HCT116 (cell line): ENCODE measurements around the gene TTC32. TPM values are rescaled to one million over a fixed set of nuclear protein-coding genes. Genes with fewer than 3 reads are reported as not detected.
A peak's percentile ranks its signal among the peaks of the same experiment; 100 is the strongest.

Experiments used
- ATAC-seq: fragments of 200-7000 bp; cut with Tn5 transposase; 2 replicates; pipeline ENCODE4 v1.9.1; 2020; ENCODE audit warnings: mild to moderate bottlenecking, moderate library complexity
- Bru-seq: library from RNA; stranded (reverse); fragments of 400-500 nt; gene quantifications from one replicate; lab custom pipeline; 2021; lab: Mats Ljungman, UMichigan
- BruChase-seq, 2 experiments: library from RNA; stranded (reverse); fragments of 400-500 nt; gene quantifications; one replicate each; lab custom pipeline; 2021; lab: Mats Ljungman, UMichigan
- BruUV-seq: library from RNA; stranded (reverse); fragments of 400-500 nt; replicated peaks from 2 replicates; lab custom pipeline; 2021; lab: Mats Ljungman, UMichigan
- CTCF ChIA-PET: fragments of 300-600 bp; sonication (Branson Sonifier 250); formaldehyde crosslinking; loops from one replicate; lab custom pipeline; 2021; ENCODE audit warnings: antibody characterized with exemption; lab: Charles Lee
- POLR2A ChIA-PET: fragments of 300-600, 350-600 bp; sonication (Branson Sonifier 250); formaldehyde crosslinking; loops from one replicate; lab custom pipeline; 2021; ENCODE audit warnings: antibody characterized with exemption; lab: Charles Lee
- RAD21 ChIA-PET, 2 experiments: fragments of 300-600 bp; sonication (Branson Sonifier 250); formaldehyde crosslinking; loops; one replicate each; lab custom pipeline; 2023; ENCODE audit warnings: low total read pairs in 2 of 2; ENCODE audit not compliant: uncharacterized antibody in 2 of 2, unreplicated experiment in 2 of 2, low non-redundant PET in 1 of 2; lab: Charles Lee
- DNase-seq: peaks from one replicate; pipeline ENCODE4 v3.0.0-alpha.2; 2010; ENCODE audit warnings: low read depth, low spot score
- H2AFZ ChIP-seq: fragments of 200-600 bp; shearing (Covaris generic), sonication (generic); 2 replicates; pipeline ENCODE4 v1.6.1; 2017; ENCODE audit warnings: low read depth, mixed run types, mixed read lengths, antibody characterized with exemption, low read length; ENCODE audit not compliant: poor library complexity, severe bottlenecking
- H3K27ac ChIP-seq: 2 replicates; pipeline ENCODE4 v1.5.1; 2012; ENCODE audit warnings: low read depth, low read length
- H3K27me3 ChIP-seq: fragments of 200-600 bp; sonication (generic); 2 replicates; pipeline ENCODE4 v1.6.1; 2016; ENCODE audit warnings: mixed run types, low read length, mixed read lengths; ENCODE audit not compliant: insufficient read depth
- H3K36me3 ChIP-seq, 2 experiments: fragments of 200-500 bp in 1 of 2; fragments of 200-600 bp in 1 of 2; sonication (Bioruptor generic) in 1 of 2; sonication (generic) in 1 of 2; 2 replicates each; pipeline versions ENCODE4 v1.5.1 to v1.6.1; 2014 to 2016; ENCODE audit warnings: low read length in 2 of 2, inconsistent platforms in 1 of 2, mixed read lengths in 1 of 2, mixed run types in 1 of 2; ENCODE audit not compliant: insufficient read depth in 2 of 2, control insufficient read depth in 1 of 2
- H3K4me1 ChIP-seq, 2 experiments: fragments of 200-600 bp in 1 of 2; sonication (generic) in 1 of 2; 2 replicates each; pipeline versions ENCODE4 v1.5.1 to v1.6.1; 2012 to 2017; ENCODE audit warnings: low read length in 2 of 2, inconsistent platforms in 1 of 2, mild to moderate bottlenecking in 1 of 2, mixed read lengths in 1 of 2, mixed run types in 1 of 2, moderate library complexity in 1 of 2; ENCODE audit not compliant: insufficient read depth in 2 of 2, control insufficient read depth in 1 of 2
- H3K4me2 ChIP-seq: fragments of 200-600 bp; sonication (generic); 2 replicates; pipeline ENCODE4 v1.6.1; 2017; ENCODE audit warnings: mixed run types, low read length, mixed read lengths
- H3K4me3 ChIP-seq, 2 experiments: fragments of 200-600 bp in 1 of 2; sonication (generic) in 1 of 2; replicated peaks in 1 of 2; 2 replicates each; pipeline ENCODE4 v1.5.1; 2011 to 2016; ENCODE audit warnings: low read length in 2 of 2, control low read depth in 1 of 2, low read depth in 1 of 2, mild to moderate bottlenecking in 1 of 2, mixed read lengths in 1 of 2, mixed run types in 1 of 2
- H3K79me2 ChIP-seq: fragments of 200-600 bp; sonication (generic); 2 replicates; pipeline ENCODE4 v1.6.1; 2017; ENCODE audit warnings: mild to moderate bottlenecking, mixed run types, low read length, moderate library complexity, mixed read lengths; ENCODE audit not compliant: insufficient read depth
- H3K9ac ChIP-seq: fragments of 200-600 bp; sonication (generic); 2 replicates; pipeline ENCODE4 v1.6.1; 2016; ENCODE audit warnings: low read length, mixed read lengths
- H3K9me2 ChIP-seq: fragments of 200-600 bp; sonication (generic), shearing (Covaris generic); 2 replicates; pipeline ENCODE4 v1.6.1; 2017; ENCODE audit warnings: mixed run types, mild to moderate bottlenecking, moderate library complexity; ENCODE audit not compliant: insufficient read depth
- H3K9me3 ChIP-seq, 2 experiments: fragments of 200-500 bp in 1 of 2; fragments of 200-600 bp in 1 of 2; sonication (Bioruptor generic) in 1 of 2; sonication (generic) in 1 of 2; 2 replicates each; pipeline ENCODE4 v1.6.1; 2014 to 2017; ENCODE audit warnings: low read length in 2 of 2, mixed read lengths in 2 of 2, inconsistent platforms in 1 of 2, low read depth in 1 of 2, mild to moderate bottlenecking in 1 of 2, mixed run types in 1 of 2, moderate library complexity in 1 of 2; ENCODE audit not compliant: control insufficient read depth in 1 of 2, insufficient read depth in 1 of 2
- H4K20me1 ChIP-seq: fragments of 200-600 bp; sonication (generic), shearing (Covaris generic); 2 replicates; pipeline ENCODE4 v1.6.1; 2017; ENCODE audit warnings: mixed run types, mild to moderate bottlenecking, moderate library complexity; ENCODE audit not compliant: insufficient read depth
- ATF3 ChIP-seq: IDR thresholded peaks from 2 replicates; pipeline ENCODE4 v1.6.1; 2012
- CBX3 ChIP-seq: IDR thresholded peaks from 2 replicates; pipeline ENCODE4 v1.6.1; 2012; ENCODE audit warnings: low read depth
- JUND ChIP-seq: IDR thresholded peaks from 2 replicates; pipeline ENCODE4 v1.6.1; 2012
- MAX ChIP-seq: IDR thresholded peaks from 2 replicates; pipeline ENCODE4 v1.6.1; 2012
- POLR2A ChIP-seq: IDR thresholded peaks from 2 replicates; pipeline ENCODE4 v1.7.0; 2011; ENCODE audit warnings: borderline replicate concordance; ENCODE audit not compliant: insufficient read depth, insufficient read length; ENCODE audit errors: extremely low read depth
- POLR2AphosphoS5 ChIP-seq: IDR thresholded peaks from 2 replicates; pipeline ENCODE4 v1.6.1; 2011; ENCODE audit warnings: mild to moderate bottlenecking, low read depth, low read length, moderate library complexity
- REST ChIP-seq: IDR thresholded peaks from 2 replicates; pipeline ENCODE4 v1.6.1; 2012; ENCODE audit warnings: low read depth
- SIN3A ChIP-seq: IDR thresholded peaks from 2 replicates; pipeline ENCODE4 v1.6.1; 2012; ENCODE audit warnings: low read depth
- SP1 ChIP-seq: IDR thresholded peaks from 2 replicates; pipeline ENCODE4 v1.6.1; 2012; ENCODE audit warnings: low read depth
- TCF7L2 ChIP-seq: IDR thresholded peaks from 2 replicates; pipeline ENCODE4 v1.7.0; 2011; ENCODE audit warnings: borderline replicate concordance, inconsistent platforms; ENCODE audit not compliant: insufficient read depth, insufficient read length; ENCODE audit errors: extremely low read depth
- YY1 ChIP-seq: IDR thresholded peaks from 2 replicates; pipeline ENCODE4 v1.6.1; 2011; ENCODE audit warnings: low read length, low read depth, moderate library complexity, mild to moderate bottlenecking; ENCODE audit not compliant: insufficient replicate concordance; ENCODE audit errors: extremely low read depth
- ZBTB33 ChIP-seq: IDR thresholded peaks from 2 replicates; pipeline ENCODE4 v1.6.1; 2011; ENCODE audit warnings: mild to moderate bottlenecking, low read length, moderate library complexity; ENCODE audit not compliant: insufficient replicate concordance; ENCODE audit errors: extremely low read depth
- ZFX ChIP-seq: fragments of 450-650 bp; IDR thresholded peaks from 2 replicates; pipeline ENCODE4 v1.6.1; 2017
- intact Hi-C: fragments of 100-400 bp; cut with micrococcal nuclease; formaldehyde crosslinking; loops from 2 replicates; pipeline ENCODE4 v1.10.0; 2022
- long read RNA-seq: library from polyadenylated mRNA; unstranded; transcript quantifications from one replicate; pipeline ENCODE4 v2.0.0, GENCODE V29; 2021; ENCODE audit not compliant: unreplicated experiment
- polyA plus RNA-seq: library from polyadenylated mRNA; unstranded; fragments of >200 nt; gene quantifications from 2 replicates; pipeline ENCODE4 v1.2.1, GENCODE V29; 2012; ENCODE audit warnings: missing spikeins
- total RNA-seq: library from RNA; stranded (reverse); gene quantifications from one replicate; pipeline ENCODE4 v1.2.1, GENCODE V29; 2021; ENCODE audit not compliant: unreplicated experiment

Gene TTC32
- total RNA-seq (6.3 TPM), Bru-seq, nascent RNA (percentile 91 among the genes with signal in this experiment), BruChase-seq, experiment 1, labeled RNA remaining after a 6-hour chase (percentile 71 among the genes with signal in this experiment), BruChase-seq, experiment 2, labeled RNA remaining after a 2-hour chase (percentile 80 among the genes with signal in this experiment)
- 5.3 and 5.6 TPM in 2 replicates for polyA plus RNA-seq
- long read RNA-seq, partial matches to known transcripts = 0 of 7 reads
- long read RNA-seq, other reads (novel, unspliced or antisense) = 4 of 7 reads

GRCh38 chr2:19901442-19902215, at the start of gene TTC32:
TSS of gene TTC32 (minus strand) at chr2:19901983. CDS start at chr2:19901854, 129 bp downstream.
- H3K9me2 ChIP-seq = no peaks in the 10 kb centered on the region
- H3K27ac ChIP-seq = peak within 1 kb of the TSS; percentile 84
- ATAC-seq = peak; percentile 96
- H4K20me1 ChIP-seq = no peaks in the 10 kb centered on the region
- POLR2A ChIA-PET = interaction anchor here (1.0 kb wide), 1 partner anchor 11 kb away, joined by 4 read pairs; no protein-coding TSS in a partner anchor
- CTCF ChIA-PET = no interaction called here
- peaks cover 11 to 18% of the 10 kb centered on the region in 2 experiments for H3K4me1 ChIP-seq
- H3K36me3 ChIP-seq = no peaks in the 10 kb centered on the region
- H3K4me3 ChIP-seq = peak within 1 kb of the TSS; percentile 76 to 91
- TF ChIP-seq TCF7L2 (peak; percentile 55), SP1 (peak; percentile 78), CBX3 (peak; percentile 89), POLR2AphosphoS5 (peak; percentile 95), ZFX (peak; percentile 84), YY1 (peak; percentile 73), REST (no peak), SIN3A (peak; percentile 97), MAX (peak; percentile 83), ZBTB33 (peak; percentile 98), ATF3 (no peak), POLR2A (peak; percentile 88), JUND (no peak; the same call in 1 of the 2 replicates)
- TF ChIP-seq, all 23 proteins: peak for 10
- Histone ChIP-seq H3K9me3 (no peaks in the 10 kb centered on the region), H3K27me3 (no peaks in the 10 kb centered on the region), H3K4me2 (peak within 1 kb of the TSS; percentile 97), H3K9ac (peak within 1 kb of the TSS; percentile 96), H3K79me2 (peaks cover 41% of the 10 kb centered on the region), H2AFZ (peak within 1 kb of the TSS; percentile 71)
- intact Hi-C loops = loop anchor here (2.0 kb wide), 1 partner anchor 197 kb away; no protein-coding TSS in a partner anchor
- no TSS peak for BruUV-seq
- peak; percentile 93 for DNase-seq
- RAD21 ChIA-PET = no interaction called here
